Measurements from ENCODE around the gene CADM1. TPM values are rescaled to one million over a fixed set of nuclear protein-coding genes. Genes with fewer than 3 reads are reported as not detected.

The CADM1 gene
- total and polyA plus RNA-seq, 8 donors, result 6.3 to 38.8 (median 24.5) TPM

DNA sequence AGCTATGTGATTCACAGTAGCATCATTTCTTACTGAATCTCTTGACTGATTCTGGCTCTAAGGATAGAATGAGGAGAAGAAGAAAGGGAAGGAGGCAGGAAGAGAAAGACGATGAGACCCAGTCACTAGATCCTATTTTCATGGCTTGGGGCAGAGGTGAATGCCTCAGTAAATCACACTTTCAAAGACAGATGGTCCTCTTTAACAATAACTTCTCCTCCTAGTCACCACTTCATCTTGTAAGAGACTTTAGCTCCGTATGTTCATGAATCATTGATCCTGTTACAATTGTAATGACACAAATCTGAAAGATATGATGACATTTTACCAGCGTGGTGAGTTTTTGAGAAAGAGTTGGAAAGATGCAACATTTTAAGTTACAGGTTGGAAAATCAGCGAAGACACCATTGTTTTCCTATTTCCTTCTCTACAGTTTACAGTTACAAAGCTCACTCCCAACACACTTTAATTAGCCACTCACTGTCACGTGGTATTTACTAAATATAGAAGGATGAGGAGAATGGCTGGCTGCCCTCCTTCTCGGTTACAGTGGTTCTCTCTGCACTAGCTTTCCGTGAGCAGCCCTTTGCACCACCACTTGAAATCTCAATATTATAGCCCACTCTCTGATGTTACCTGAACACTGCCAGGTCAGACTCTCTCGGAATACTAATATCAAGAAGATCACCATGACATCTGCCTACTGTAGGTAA is 205.8 kb downstream of the CADM1 start:
- DNase-seq (no peak), FAIRE-seq (no peak), ATAC-seq (no peak)
- 58 to 70% methylated on average over 8 of the region's 8 CpGs for WGBS, 2 donors
- Histone ChIP-seq H3K27me3 (no peaks in the 10 kb centered on the region), H3K4me1 (no peaks in the 10 kb centered on the region), H3K36me3 (no peaks in the 10 kb centered on the region), H3K4me3 (no peak overlapping the region), H3K9me3 (no peaks in the 10 kb centered on the region), H3K27ac (no peak overlapping the region)
- TF ChIP-seq, protein P1, sequence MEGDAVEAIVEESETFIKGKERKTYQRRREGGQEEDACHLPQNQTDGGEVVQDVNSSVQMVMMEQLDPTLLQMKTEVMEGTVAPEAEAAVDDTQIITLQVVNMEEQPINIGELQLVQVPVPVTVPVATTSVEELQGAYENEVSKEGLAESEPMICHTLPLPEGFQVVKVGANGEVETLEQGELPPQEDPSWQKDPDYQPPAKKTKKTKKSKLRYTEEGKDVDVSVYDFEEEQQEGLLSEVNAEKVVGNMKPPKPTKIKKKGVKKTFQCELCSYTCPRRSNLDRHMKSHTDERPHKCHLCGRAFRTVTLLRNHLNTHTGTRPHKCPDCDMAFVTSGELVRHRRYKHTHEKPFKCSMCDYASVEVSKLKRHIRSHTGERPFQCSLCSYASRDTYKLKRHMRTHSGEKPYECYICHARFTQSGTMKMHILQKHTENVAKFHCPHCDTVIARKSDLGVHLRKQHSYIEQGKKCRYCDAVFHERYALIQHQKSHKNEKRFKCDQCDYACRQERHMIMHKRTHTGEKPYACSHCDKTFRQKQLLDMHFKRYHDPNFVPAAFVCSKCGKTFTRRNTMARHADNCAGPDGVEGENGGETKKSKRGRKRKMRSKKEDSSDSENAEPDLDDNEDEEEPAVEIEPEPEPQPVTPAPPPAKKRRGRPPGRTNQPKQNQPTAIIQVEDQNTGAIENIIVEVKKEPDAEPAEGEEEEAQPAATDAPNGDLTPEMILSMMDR (IDR thresholded peaks at IDR 0.05), result no peak
- intact Hi-C loops (cut with DNase I), result no loop called here

- H3K9me3 ChIP-seq, result no peaks in the 10 kb centered on the region
- TF ChIP-seq, protein P1 (IDR thresholded peaks at IDR 0.05), result no peak
- no peak for DNase-seq
- no peaks in the 10 kb centered on the region for H3K36me3 ChIP-seq
- intact Hi-C loops (cut with DNase I), result no loop called here
- 57 to 65% methylated on average over 4 of the region's 4 CpGs for whole genome bisulfite sequencing, 2 donors
- H3K27ac ChIP-seq, result no peak overlapping the region
- no peaks in the 10 kb centered on the region for H3K27me3 ChIP-seq
- no peaks in the 10 kb centered on the region for H3K4me1 ChIP-seq
- ATAC-seq, result no peak
- H3K4me3 ChIP-seq, result no peak overlapping the region
- no peak for FAIRE-seq
Measured at GRCh38 chr11:115297330-115297729, 206.9 kb downstream of the CADM1 start.

GRCh38 chr11:115291325-115291724 is 212.9 kb downstream of the CADM1 start:
- Histone ChIP-seq H3K27me3 (no peaks in the 10 kb centered on the region), H3K4me1 (no peaks in the 10 kb centered on the region), H3K27ac (no peak overlapping the region), H3K36me3 (no peaks in the 10 kb centered on the region), H3K9me3 (no peaks in the 10 kb centered on the region), H3K4me3 (no peak overlapping the region)
- TF ChIP-seq, protein P1 (IDR thresholded peaks at IDR 0.05), result no peak
- FAIRE-seq (no peak), ATAC-seq (no peak), DNase-seq (no peak)
- intact Hi-C loops (cut with DNase I), result no loop called here
- WGBS, 2 donors, result 71 to 75% methylated on average over 3 of the region's 3 CpGs

DNA sequence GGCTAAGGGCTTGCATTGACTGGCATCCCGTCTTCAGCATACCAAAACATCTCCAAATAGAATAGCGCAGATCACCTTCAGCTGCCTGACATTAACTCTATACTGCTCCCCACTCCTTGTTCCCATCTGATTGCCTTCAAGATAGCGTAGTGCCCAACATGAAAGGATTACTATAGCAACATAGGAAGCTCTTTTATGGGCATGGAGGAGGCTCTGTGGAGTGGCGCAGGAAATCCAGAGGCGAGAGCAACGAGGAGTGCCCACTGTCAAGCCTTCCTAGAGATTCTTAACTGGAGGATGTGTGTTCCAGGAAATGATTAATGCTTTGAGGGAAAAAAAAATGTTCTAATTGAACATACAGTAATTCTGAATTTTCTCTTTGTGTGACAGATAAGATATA is 213.3 kb downstream of the CADM1 start:
- FAIRE-seq, result no peak
- Histone ChIP-seq H3K4me3 (no peak overlapping the region), H3K4me1 (no peaks in the 10 kb centered on the region), H3K27ac (no peak overlapping the region), H3K27me3 (no peaks in the 10 kb centered on the region), H3K36me3 (no peaks in the 10 kb centered on the region), H3K9me3 (no peaks in the 10 kb centered on the region)
- TF ChIP-seq, protein P1 (IDR thresholded peaks at IDR 0.05), result no peak
- 78 to 87% methylated on average over 6 of the region's 6 CpGs for WGBS, 2 donors
- DNase-seq, result no peak
- intact Hi-C loops (cut with DNase I), result no loop called here
- ATAC-seq, result peak in 1 of 4 donors; percentile 34

DNA sequence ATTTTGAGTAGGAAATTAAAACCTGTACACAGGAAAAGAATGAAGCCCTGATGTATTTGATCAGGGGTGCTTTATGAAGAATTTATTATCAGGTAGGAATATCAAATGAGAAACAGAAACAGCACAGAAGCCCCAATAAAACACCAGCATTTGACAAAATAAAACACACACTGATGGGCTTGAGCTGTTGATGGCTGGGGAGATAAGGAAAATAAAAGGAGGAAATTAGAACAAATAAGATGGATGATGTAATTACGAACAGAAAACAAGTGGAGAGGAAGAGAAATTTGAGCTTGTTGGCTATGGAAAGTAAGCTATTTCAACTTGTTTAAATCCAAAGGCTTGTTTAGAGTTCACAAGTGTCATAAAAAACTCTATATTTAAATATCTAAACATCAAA is 213.7 kb downstream of the CADM1 start:
- Histone ChIP-seq H3K9me3 (no peaks in the 10 kb centered on the region), H3K4me1 (no peaks in the 10 kb centered on the region), H3K27ac (no peak overlapping the region), H3K27me3 (no peaks in the 10 kb centered on the region), H3K4me3 (no peak overlapping the region), H3K36me3 (no peaks in the 10 kb centered on the region)
- ATAC-seq (no peak), FAIRE-seq (no peak), DNase-seq (no peak)
- TF ChIP-seq, protein P1 (IDR thresholded peaks at IDR 0.05), result no peak
- intact Hi-C loops (cut with DNase I), result no loop called here
- whole genome bisulfite sequencing, 2 donors, result 56 to 70% methylated on average over 1 of the region's 1 CpG
